ENCODE results near the gene COPB1. TPM values are rescaled to one million over a fixed set of nuclear protein-coding genes. Genes with fewer than 3 reads are reported as not detected.

COPB1 gene
- total RNA-seq, 4 donors from 2014 or later, result 64.1 to 85.2 (median 80.5) TPM

DNA sequence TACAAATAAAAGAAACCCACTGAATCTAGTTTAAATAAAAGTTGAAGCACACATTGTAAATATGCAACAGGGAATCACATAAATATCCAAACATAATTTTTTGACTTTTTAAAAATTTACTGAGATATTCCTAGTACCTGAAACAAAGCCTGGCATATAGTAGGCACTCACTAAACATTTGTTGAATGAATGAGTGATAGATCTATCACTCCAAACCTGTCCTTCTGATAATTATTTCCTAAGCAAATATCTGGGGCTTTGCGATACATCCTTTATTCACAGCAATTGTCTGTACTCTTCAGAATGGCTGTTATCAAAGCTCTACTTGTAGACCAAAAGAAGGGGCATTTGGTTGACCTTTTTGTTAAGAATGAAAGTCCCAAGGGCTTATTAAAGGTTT lies 23.2 kb upstream of the COPB1 start:
- no peak for DNase-seq (ENCODE audit: extremely low spot score)
- Histone ChIP-seq H3K4me1 (peaks cover 13 to 23% (median 21%) of the 10 kb centered on the region in 4 donors), H3K4me3 (no peak overlapping the region), H3K36me3 (peaks cover 0 to 7% (median 5%) of the 10 kb centered on the region in 4 donors), H3K27ac (replicated peaks in 1 of 4) (no peak overlapping the region), H3K27me3 (no peaks in the 10 kb centered on the region), H3K9me3 (no peaks in the 10 kb centered on the region)
- TF ChIP-seq POLR2A (IDR thresholded peaks at IDR 0.05; ENCODE audit: low read depth), result no peak
- no peak for TF ChIP-seq POLR2AphosphoS5 (IDR thresholded peaks at IDR 0.05)
- TF ChIP-seq EP300 (IDR thresholded peaks at IDR 0.05), result no peak
- TF ChIP-seq, protein P1, sequence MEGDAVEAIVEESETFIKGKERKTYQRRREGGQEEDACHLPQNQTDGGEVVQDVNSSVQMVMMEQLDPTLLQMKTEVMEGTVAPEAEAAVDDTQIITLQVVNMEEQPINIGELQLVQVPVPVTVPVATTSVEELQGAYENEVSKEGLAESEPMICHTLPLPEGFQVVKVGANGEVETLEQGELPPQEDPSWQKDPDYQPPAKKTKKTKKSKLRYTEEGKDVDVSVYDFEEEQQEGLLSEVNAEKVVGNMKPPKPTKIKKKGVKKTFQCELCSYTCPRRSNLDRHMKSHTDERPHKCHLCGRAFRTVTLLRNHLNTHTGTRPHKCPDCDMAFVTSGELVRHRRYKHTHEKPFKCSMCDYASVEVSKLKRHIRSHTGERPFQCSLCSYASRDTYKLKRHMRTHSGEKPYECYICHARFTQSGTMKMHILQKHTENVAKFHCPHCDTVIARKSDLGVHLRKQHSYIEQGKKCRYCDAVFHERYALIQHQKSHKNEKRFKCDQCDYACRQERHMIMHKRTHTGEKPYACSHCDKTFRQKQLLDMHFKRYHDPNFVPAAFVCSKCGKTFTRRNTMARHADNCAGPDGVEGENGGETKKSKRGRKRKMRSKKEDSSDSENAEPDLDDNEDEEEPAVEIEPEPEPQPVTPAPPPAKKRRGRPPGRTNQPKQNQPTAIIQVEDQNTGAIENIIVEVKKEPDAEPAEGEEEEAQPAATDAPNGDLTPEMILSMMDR (IDR thresholded peaks at IDR 0.05), result no peak
- intact Hi-C loops (cut with DNase I), result no loop called here
- WGBS, result 100% methylated on average over 1 of the region's 1 CpG

DNA sequence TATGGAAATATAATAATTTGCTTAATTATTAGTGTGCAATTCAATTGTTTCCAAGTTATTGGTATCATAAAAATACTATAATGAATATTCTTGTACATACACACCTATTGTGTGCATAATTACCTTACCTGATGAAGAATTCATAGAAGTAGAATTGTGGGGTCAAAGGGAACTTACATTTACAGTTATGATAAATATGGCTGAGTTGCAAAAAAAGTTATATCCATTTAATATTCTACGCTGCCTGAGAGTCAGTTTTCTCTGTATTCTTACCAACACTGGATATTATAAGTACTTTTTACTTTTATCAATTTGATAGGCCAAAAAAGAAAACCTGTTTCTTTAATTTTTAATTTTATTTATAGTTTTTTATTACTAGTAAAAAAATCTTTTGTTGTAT lies 22.6 kb upstream of the COPB1 start:
- H3K36me3 ChIP-seq, result peaks cover 0 to 12% (median 10%) of the 10 kb centered on the region in 4 donors
- TF ChIP-seq EP300 (IDR thresholded peaks at IDR 0.05) (no peak), POLR2A (IDR thresholded peaks at IDR 0.05; ENCODE audit: low read depth) (no peak), POLR2AphosphoS5 (IDR thresholded peaks at IDR 0.05) (no peak)
- TF ChIP-seq, protein P1 (IDR thresholded peaks at IDR 0.05), result no peak
- no peak overlapping the region for H3K4me3 ChIP-seq
- WGBS, result 98% methylated on average over 1 of the region's 1 CpG
- no peak for DNase-seq (ENCODE audit: extremely low spot score)
- H3K27ac ChIP-seq (replicated peaks in 1 of 4), result no peak overlapping the region
- peaks cover 13 to 25% (median 23%) of the 10 kb centered on the region in 4 donors for H3K4me1 ChIP-seq
- H3K27me3 ChIP-seq, result no peaks in the 10 kb centered on the region
- intact Hi-C loops (cut with DNase I), result no loop called here
- H3K9me3 ChIP-seq, result no peaks in the 10 kb centered on the region

DNA sequence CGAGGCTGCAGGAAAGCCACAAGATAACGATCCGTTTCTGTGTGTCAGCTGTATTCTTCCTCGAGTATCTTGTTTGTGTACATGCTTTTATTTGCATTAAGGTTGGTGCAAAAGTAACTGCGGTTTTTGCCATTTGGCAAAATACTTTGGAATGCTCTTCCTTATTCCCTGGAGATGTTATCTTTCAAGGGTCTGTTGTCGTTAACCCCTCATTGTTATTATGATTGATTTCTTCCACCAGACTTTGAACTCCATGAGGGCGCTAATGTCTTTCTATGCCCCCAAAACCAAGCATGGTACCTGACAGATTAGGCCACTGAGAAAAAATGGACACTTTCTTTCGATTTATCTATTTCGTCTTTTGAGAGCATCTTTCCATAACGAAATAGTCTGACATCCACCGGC lies 21.1 kb upstream of the COPB1 start:
- no peak for DNase-seq (ENCODE audit: extremely low spot score)
- Histone ChIP-seq H3K27me3 (no peaks in the 10 kb centered on the region), H3K27ac (replicated peaks in 1 of 4) (peak overlapping the region; percentile 84 to 89 (median 88)), H3K4me3 (peak overlapping the region; percentile 78 to 86 (median 79)), H3K36me3 (peaks cover 13 to 27% (median 21%) of the 10 kb centered on the region in 4 donors), H3K9me3 (no peaks in the 10 kb centered on the region), H3K4me1 (peaks cover 13 to 25% (median 23%) of the 10 kb centered on the region in 4 donors)
- WGBS, result 16% methylated on average over 11 of the region's 11 CpGs
- TF ChIP-seq, protein P1 (IDR thresholded peaks at IDR 0.05), result no peak
- no peak for TF ChIP-seq POLR2AphosphoS5 (IDR thresholded peaks at IDR 0.05)
- no peak for TF ChIP-seq POLR2A (IDR thresholded peaks at IDR 0.05; ENCODE audit: low read depth)
- no peak for TF ChIP-seq EP300 (IDR thresholded peaks at IDR 0.05)
- intact Hi-C loops (cut with DNase I), result loop anchor here (2.0 kb wide), 1 partner anchor 370 kb away; no protein-coding TSS in a partner anchor

DNA sequence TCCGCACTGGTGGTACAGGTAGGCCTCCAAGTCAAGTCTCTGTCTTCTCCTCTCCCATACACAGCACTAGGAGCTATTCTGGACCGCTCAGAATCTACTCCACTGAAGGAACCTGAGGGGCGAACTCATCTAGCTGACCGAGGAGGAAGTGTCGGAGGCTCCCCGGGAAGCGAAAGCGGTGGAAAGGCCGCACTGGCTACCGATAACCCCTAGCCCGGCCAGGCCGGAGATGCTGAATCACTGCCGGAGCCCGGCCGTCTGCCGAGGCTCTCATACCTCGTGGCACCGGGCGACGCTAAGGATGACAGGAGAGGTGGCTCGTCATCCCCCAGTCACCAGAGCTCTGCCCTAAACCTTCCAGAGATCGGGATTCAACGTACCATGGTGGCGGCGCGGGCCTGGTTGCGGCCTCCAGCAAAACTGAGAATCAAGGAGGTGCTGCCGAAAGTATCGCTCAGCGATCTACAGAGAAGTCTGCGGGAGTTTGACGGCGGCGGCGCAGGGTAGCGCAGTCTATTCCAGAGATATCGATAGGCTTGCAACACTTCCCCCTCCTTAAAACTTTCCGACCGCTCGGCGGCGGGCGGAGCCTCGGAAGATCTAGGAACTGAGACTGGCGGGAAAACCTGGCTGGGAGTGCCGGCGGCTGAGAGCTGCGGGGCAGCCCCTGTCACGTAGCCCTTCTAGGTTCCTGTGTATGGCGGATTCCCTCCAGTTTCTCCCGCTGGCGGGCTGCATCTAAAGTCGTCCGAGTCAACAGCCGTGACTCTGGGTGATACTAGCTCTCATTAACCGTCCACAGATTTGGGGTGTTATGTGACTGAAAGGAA lies 20.5 kb upstream of the COPB1 start, which contains the start of gene PSMA1:
TSS of gene PSMA1 (minus strand) at position 470 of the 830 bp plus-strand sequence. CDS start at position 383, 87 bp downstream.
- Histone ChIP-seq H3K4me1 (peaks cover 13 to 25% (median 23%) of the 10 kb centered on the region in 4 donors), H3K27ac (replicated peaks in 1 of 4) (peak within 1 kb of the TSS; percentile 84 to 89 (median 88)), H3K36me3 (peaks cover 15 to 33% (median 25%) of the 10 kb centered on the region in 4 donors), H3K9me3 (no peaks in the 10 kb centered on the region), H3K27me3 (no peaks in the 10 kb centered on the region), H3K4me3 (peak within 1 kb of the TSS; percentile 78 to 86 (median 79))
- intact Hi-C loops (cut with DNase I), result loop anchor here (2.0 kb wide), 1 partner anchor 371 kb away; no protein-coding TSS in a partner anchor
- peak; percentile 88 to 94 for TF ChIP-seq POLR2AphosphoS5 (IDR thresholded peaks at IDR 0.05)
- TF ChIP-seq, protein P1 (IDR thresholded peaks at IDR 0.05), result peak; percentile 40 to 75 (median 53)
- TF ChIP-seq EP300 (IDR thresholded peaks at IDR 0.05), result no peak
- TF ChIP-seq POLR2A (IDR thresholded peaks at IDR 0.05; ENCODE audit: low read depth), result no peak
- DNase-seq (ENCODE audit: extremely low spot score), result peak; percentile 98
- 0% methylated on average over 29 of the region's 56 CpGs for WGBS
